ENCODE measurements around the gene AP3B2. TPM values are rescaled to one million over a fixed set of nuclear protein-coding genes. Genes with fewer than 3 reads are reported as not detected.

AP3B2 gene
- total RNA-seq, 4 donors from 2014 or later: 1.7 to 36.8 (median 2.2) TPM; not detected in 1

DNA sequence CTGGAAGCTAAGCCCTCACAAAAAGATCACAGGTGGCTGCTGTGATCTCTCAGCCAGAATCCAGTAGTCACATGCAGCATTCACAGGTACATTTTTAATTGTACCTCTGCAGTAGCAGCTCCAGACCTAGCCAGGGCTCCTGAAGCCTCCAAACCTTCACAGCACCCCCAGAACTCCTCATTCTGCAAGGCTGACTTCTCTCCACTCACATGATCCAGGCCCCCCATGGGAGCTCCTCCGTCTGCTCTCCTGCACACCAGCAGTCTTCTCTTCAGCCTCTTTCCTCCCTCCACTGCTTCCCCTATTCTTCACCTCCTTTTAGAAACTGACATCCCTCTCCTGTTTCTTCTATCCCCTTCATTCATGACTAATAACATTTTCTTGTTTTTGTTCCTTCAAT, 49.3 kb downstream of the AP3B2 start:
- no peak for DNase-seq
- no peaks in the 10 kb centered on the region for H3K9me3 ChIP-seq
- H3K4me3 ChIP-seq: no peak overlapping the region
- intact Hi-C loops (cut with DNase I; ENCODE audit: low total_unique reads): no loop called here
- WGBS, 2 donors (ENCODE audit: low coverage in 1 of 2): 70% methylated on average over 1 of the region's 1 CpG; no CpG with 5 or more reads in 1 of the 2 donors
- H3K27ac ChIP-seq: no peak overlapping the region
- in situ Hi-C loops (cut with MboI; ENCODE audit: low pct_ligation_motif_present in 1 of 4, low pct_unique_long_range_greater_than_20kb in 1 of 4, low sequenced_read_pairs in 3 of 4): no loop called here
- no peaks in the 10 kb centered on the region for H3K27me3 ChIP-seq
- TF ChIP-seq, protein P1, sequence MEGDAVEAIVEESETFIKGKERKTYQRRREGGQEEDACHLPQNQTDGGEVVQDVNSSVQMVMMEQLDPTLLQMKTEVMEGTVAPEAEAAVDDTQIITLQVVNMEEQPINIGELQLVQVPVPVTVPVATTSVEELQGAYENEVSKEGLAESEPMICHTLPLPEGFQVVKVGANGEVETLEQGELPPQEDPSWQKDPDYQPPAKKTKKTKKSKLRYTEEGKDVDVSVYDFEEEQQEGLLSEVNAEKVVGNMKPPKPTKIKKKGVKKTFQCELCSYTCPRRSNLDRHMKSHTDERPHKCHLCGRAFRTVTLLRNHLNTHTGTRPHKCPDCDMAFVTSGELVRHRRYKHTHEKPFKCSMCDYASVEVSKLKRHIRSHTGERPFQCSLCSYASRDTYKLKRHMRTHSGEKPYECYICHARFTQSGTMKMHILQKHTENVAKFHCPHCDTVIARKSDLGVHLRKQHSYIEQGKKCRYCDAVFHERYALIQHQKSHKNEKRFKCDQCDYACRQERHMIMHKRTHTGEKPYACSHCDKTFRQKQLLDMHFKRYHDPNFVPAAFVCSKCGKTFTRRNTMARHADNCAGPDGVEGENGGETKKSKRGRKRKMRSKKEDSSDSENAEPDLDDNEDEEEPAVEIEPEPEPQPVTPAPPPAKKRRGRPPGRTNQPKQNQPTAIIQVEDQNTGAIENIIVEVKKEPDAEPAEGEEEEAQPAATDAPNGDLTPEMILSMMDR (IDR thresholded peaks at IDR 0.05): no peak
- TF ChIP-seq POLR2AphosphoS5 (IDR thresholded peaks at IDR 0.05) (no peak), POLR2A (IDR thresholded peaks at IDR 0.05) (no peak), EP300 (IDR thresholded peaks at IDR 0.05; ENCODE audit: low read depth) (no peak)
- no peaks in the 10 kb centered on the region for H3K4me1 ChIP-seq
- H3K36me3 ChIP-seq: no peaks in the 10 kb centered on the region

DNA sequence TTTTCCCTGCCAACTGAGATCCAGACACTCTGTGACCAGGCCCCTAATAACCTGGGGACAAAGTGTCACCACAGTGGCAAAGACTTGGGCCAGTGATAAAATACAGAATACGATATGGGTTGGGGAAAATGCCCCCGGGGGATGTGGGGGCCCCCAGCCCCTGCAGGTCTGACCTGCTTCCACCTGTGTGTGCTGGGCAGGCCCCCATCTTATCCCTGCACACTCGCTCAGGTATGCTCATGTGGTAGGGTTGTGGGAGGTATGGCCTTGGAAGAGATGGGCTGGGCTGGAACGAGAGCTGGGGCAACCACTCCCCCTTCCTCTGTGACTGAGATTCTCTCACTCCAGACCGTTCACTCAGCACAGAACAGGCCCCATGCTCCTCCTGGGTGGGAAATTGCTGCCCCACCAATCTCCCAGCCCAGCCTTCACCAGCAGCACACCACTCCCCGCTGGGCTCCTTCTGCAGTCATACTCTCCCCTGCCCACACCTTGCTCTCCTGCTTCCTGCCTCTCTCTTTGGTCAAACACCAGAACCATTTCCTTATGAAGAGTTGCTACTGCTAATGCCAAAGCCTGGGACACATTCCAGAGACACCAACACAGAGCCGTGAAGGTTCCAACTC, 52.9 kb downstream of the AP3B2 start:
- no peaks in the 10 kb centered on the region for H3K9me3 ChIP-seq
- no peaks in the 10 kb centered on the region for H3K27me3 ChIP-seq
- intact Hi-C loops (cut with DNase I; ENCODE audit: low total_unique reads): no loop called here
- no peak overlapping the region for H3K4me3 ChIP-seq
- no peak for DNase-seq
- no peaks in the 10 kb centered on the region for H3K4me1 ChIP-seq
- 64 to 100% methylated on average over 1 to 7 of the region's 7 CpGs for WGBS, 2 donors (ENCODE audit: low coverage in 1 of 2)
- no peaks in the 10 kb centered on the region for H3K36me3 ChIP-seq
- TF ChIP-seq, protein P1 (IDR thresholded peaks at IDR 0.05): no peak
- H3K27ac ChIP-seq: no peak overlapping the region
- in situ Hi-C loops (cut with MboI; ENCODE audit: low pct_ligation_motif_present in 1 of 4, low pct_unique_long_range_greater_than_20kb in 1 of 4, low sequenced_read_pairs in 3 of 4): no loop called here

GRCh38 chr15:82655606-82656005, 54.1 kb downstream of the AP3B2 start:
- in situ Hi-C loops (cut with MboI; ENCODE audit: low pct_ligation_motif_present in 1 of 4, low pct_unique_long_range_greater_than_20kb in 1 of 4, low sequenced_read_pairs in 3 of 4): no loop called here
- intact Hi-C loops (cut with DNase I; ENCODE audit: low total_unique reads): no loop called here
- Histone ChIP-seq H3K27ac (no peak overlapping the region), H3K9me3 (no peaks in the 10 kb centered on the region), H3K27me3 (no peaks in the 10 kb centered on the region), H3K36me3 (no peaks in the 10 kb centered on the region), H3K4me1 (no peaks in the 10 kb centered on the region), H3K4me3 (no peak overlapping the region)
- 20 to 62% methylated on average over 1 to 3 of the region's 3 CpGs for WGBS, 2 donors (ENCODE audit: low coverage in 1 of 2)
- DNase-seq: no peak
- TF ChIP-seq POLR2A (IDR thresholded peaks at IDR 0.05) (no peak), EP300 (IDR thresholded peaks at IDR 0.05; ENCODE audit: low read depth) (no peak), POLR2AphosphoS5 (IDR thresholded peaks at IDR 0.05) (no peak)
- TF ChIP-seq, protein P1 (IDR thresholded peaks at IDR 0.05): no peak

DNA sequence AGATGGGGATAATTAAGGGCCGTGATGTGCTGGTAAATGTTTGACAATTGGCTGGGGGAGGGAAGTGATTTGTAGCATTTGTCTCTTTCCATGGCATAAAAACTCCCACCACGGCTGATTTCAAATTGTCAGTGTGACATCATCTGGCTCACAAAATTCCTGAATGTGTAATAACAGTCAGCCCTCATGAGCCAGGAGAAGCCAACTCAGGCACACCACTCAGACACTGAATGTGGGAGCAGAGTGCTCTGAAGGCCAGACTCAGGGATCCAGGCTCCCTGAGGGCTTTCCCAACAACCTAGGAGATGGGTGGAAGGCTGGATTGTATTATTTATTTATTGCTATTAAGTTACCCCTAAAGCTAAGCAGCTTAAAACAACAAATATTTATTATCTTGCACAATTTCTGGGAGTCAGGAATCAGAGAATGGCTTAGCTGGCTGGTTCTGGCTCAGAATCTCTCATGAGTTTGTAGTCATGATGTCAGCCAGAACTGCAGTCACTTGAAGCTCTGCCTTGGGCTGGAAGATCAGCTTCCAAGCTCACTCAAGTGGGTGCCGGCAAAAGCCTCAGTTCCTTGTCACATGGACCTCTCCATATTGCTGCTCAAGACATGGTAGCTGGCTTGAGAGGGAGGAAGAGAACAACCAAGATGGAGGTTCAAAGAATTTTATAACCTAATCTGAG, 56.0 kb downstream of the AP3B2 start:
- Histone ChIP-seq H3K27ac (no peak overlapping the region), H3K36me3 (no peaks in the 10 kb centered on the region), H3K9me3 (no peaks in the 10 kb centered on the region), H3K4me3 (no peak overlapping the region), H3K4me1 (peaks cover 0 to under 1% (median 0%) of the 10 kb centered on the region in 4 donors), H3K27me3 (peaks cover 9% of the 10 kb centered on the region)
- DNase-seq: no peak
- intact Hi-C loops (cut with DNase I; ENCODE audit: low total_unique reads) (no loop called here), in situ Hi-C loops (cut with MboI; ENCODE audit: low pct_ligation_motif_present in 1 of 4, low pct_unique_long_range_greater_than_20kb in 1 of 4, low sequenced_read_pairs in 3 of 4) (no loop called here)
- TF ChIP-seq EP300 (IDR thresholded peaks at IDR 0.05; ENCODE audit: low read depth) (no peak), POLR2AphosphoS5 (IDR thresholded peaks at IDR 0.05) (no peak), POLR2A (IDR thresholded peaks at IDR 0.05) (no peak)
- TF ChIP-seq, protein P1 (IDR thresholded peaks at IDR 0.05): no peak
- WGBS, 2 donors (ENCODE audit: low coverage in 1 of 2): 20 to 66% methylated on average over 2 to 3 of the region's 3 CpGs

All from transverse colon (tissue), 4 donors.